K562 (cell line): ENCODE measurements around the gene EIF3M. TPM values are rescaled to one million over a fixed set of nuclear protein-coding genes. Genes with fewer than 3 reads are reported as not detected.

Experiments used
- AFF1 ChIP-seq, 2 experiments: fragments of 450-650 bp; IDR thresholded peaks; 2 replicates each; pipeline ENCODE4 v1.6.1; 2018; ENCODE audit warnings: mild to moderate bottlenecking in 2 of 2, low read depth in 1 of 2; ENCODE audit not compliant: partially characterized antibody in 2 of 2
- ARID2 ChIP-seq: fragments of 450-650 bp; IDR thresholded peaks from 2 replicates; pipeline ENCODE4 v1.6.1; 2017; ENCODE audit warnings: antibody characterized with exemption, mild to moderate bottlenecking
- CAMTA2 ChIP-seq: fragments of 250-450 bp; sonication (Bioruptor Pico); conservative IDR thresholded peaks from 2 replicates; pipeline ENCODE4 v1.5.1; 2022
- HMGN3 ChIP-seq: IDR thresholded peaks from 2 replicates; pipeline ENCODE4 v1.6.1; 2011; ENCODE audit warnings: borderline replicate concordance, low read depth, mild to moderate bottlenecking, mixed read lengths, low read length; ENCODE audit not compliant: insufficient read length; ENCODE audit errors: extremely low read depth
- MCM2 ChIP-seq: fragments of 450-650 bp; IDR thresholded peaks from 2 replicates; pipeline ENCODE4 v1.6.1; 2017; ENCODE audit warnings: low read depth, mild to moderate bottlenecking
- PHB ChIP-seq: fragments of 250-450 bp; sonication (Bioruptor Pico); IDR thresholded peaks from 2 replicates; pipeline ENCODE4 v1.5.0; 2021
- PTRF ChIP-seq: fragments of 450-650 bp; IDR thresholded peaks from 2 replicates; pipeline ENCODE4 v1.6.1; 2016; ENCODE audit warnings: mild to moderate bottlenecking, missing genetic modification characterization, missing compliant biosample characterization
- RFX7 ChIP-seq: fragments of 250-450 bp; sonication (Bioruptor Pico); IDR thresholded peaks from 2 replicates; pipeline ENCODE4 v1.5.1; 2021; ENCODE audit warnings: mild to moderate bottlenecking
- USF1 ChIP-seq: sonication (generic); formaldehyde crosslinking; IDR thresholded peaks from 2 replicates; pipeline ENCODE4 v1.9.0; 2022; ENCODE audit warnings: mild to moderate bottlenecking, missing genetic modification reagents
- ZBTB33 ChIP-seq: sonication (generic); formaldehyde crosslinking; IDR thresholded peaks from 2 replicates; pipeline ENCODE4 v1.8.1; 2023; ENCODE audit warnings: mild to moderate bottlenecking, missing genetic modification reagents
- ZMIZ1 ChIP-seq, 2 experiments: fragments of 150-350 bp in 1 of 2; IDR thresholded peaks; 2 replicates each; pipeline ENCODE4 v1.6.1; 2012 to 2016; ENCODE audit warnings: low read depth in 2 of 2, low read length in 2 of 2, mild to moderate bottlenecking in 1 of 2, moderate library complexity in 1 of 2
- ZNF766 ChIP-seq: fragments of 200-800 bp; sonication (Bioruptor generic); conservative IDR thresholded peaks from 2 replicates; pipeline ENCODE4 v1.6.1; 2016; ENCODE audit warnings: missing genetic modification characterization, missing compliant biosample characterization
- polyA plus RNA-seq, 8 experiments: library from polyadenylated mRNA; depleted of rRNA in 4 of 8; stranded (reverse) in 5 of 8; unstranded in 3 of 8; fragments of >200 nt; fragmentation: Nextera tagmentation in 2 of 8; fragmentation: Illumina TruSeq in 1 of 8; extraction: Ambion mirVana in 2 of 8; extraction: Trizol in 1 of 8; gene quantifications; 2 replicates each; pipeline versions ENCODE4 v1.2.1 to v1.2.3, GENCODE V29; 2011 to 2014; ENCODE audit warnings: inconsistent platforms in 1 of 8, missing spikeins in 1 of 8
- total RNA-seq, 7 experiments: library from RNA; depleted of rRNA in 6 of 7; stranded (reverse); fragments of >200 nt in 6 of 7; fragmentation: Illumina TruSeq in 2 of 7; extraction: Trizol in 2 of 7; gene quantifications; 2 replicates each; pipeline versions ENCODE4 v1.2.1 to v1.2.3, GENCODE V29; 2011 to 2021; ENCODE audit warnings: low replicate concordance in 1 of 7

Gene EIF3M
- total and polyA plus RNA-seq, 9 of the 15 experiments (the other 6 are each of a cell fraction or from before 2014, with no cell fraction given), result 602 to 2,015 (median 1,058) TPM

- TF ChIP-seq USF1, result no peak; the same call in 1 of the 2 replicates
- TF ChIP-seq ZMIZ1 (IDR thresholded peaks at IDR 0.05; ENCODE audit: low read depth in 2 of 2, low read length in 2 of 2), result no peak
- no peak for TF ChIP-seq ARID2
- 0 out of 2 replicates have a peak, but pooled peaks have one; percentile 75 for TF ChIP-seq CAMTA2 (CRISPR knock-in tag)
- no peak for TF ChIP-seq PTRF
- no peak for TF ChIP-seq RFX7
- no peak for TF ChIP-seq MCM2
- no peak for TF ChIP-seq PHB
- TF ChIP-seq AFF1 (IDR thresholded peaks at IDR 0.05; ENCODE audit: low read depth in 1 of 2, partially characterized antibody in 2 of 2), result peak in 1 of 2 experiments; percentile 27
- 0 out of 2 replicates have a peak, but pooled peaks have one; percentile 44 for TF ChIP-seq ZNF766
- TF ChIP-seq HMGN3, result peak; percentile 42
- TF ChIP-seq ZBTB33 (CRISPR knock-in tag), result no peak
Measured at GRCh38 chr11:32583459-32584271, at the start of gene EIF3M (continued).
